Stimulated activated CD4-positive, alpha-beta T cell treated with anti-CD3 and anti-CD28 coated beads, Interleukin-4, amount 100 ng/mL, for 4 hours (primary cell): Measurements from ENCODE around the gene TPP2.

Experiments
- DNase-seq, 2 experiments: peaks; one replicate each; pipeline ENCODE4 v3.0.0-alpha.2; 2020

The TPP2 gene

DNA sequence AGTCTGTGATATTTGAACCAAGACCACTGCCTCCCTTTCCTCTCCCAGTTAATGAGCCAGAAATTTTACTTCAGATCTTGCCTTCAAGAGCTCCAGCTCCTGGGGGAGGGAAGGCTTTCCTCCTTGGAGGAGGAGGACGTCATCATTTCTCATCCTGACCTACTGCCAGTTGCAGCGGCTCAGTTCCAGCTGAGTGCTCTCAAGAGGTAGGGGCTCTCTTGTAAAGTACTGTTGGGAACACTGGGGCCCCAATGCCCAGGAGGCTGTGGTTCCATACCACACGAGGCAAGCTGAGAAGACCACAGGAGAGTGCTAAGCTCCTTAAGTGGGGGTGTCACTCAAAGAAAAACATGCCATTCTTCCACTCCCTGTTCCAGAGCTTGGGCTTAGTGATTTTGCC lies 61.9 kb downstream of the TPP2 start:
- DNase-seq = no peak

DNA sequence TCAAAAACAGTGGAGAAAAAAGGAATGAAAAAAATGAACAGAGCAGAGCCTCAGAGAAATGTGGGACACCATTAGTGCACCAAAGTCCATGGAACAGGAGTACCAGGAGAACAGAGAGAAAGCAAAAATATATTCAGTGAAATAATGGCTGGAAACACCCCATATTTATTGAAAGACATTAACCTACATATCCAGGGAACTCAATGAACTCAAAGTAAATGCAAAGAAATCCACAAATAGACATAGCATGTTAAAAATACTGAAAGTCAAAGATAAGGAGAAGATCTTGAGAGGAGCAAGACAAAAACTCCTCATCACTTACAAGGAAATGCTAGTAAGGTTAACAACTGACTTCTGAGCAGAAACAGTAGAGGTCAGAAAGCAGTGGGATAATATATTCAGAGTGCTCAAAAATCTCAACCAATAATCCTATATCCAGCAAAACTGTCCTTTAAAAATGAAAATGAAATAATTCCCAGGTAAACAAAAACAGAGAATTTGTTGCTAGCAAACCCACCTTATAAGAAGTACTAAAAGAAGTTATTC lies 62.5 kb downstream of the TPP2 start:
- no peak for DNase-seq

DNA sequence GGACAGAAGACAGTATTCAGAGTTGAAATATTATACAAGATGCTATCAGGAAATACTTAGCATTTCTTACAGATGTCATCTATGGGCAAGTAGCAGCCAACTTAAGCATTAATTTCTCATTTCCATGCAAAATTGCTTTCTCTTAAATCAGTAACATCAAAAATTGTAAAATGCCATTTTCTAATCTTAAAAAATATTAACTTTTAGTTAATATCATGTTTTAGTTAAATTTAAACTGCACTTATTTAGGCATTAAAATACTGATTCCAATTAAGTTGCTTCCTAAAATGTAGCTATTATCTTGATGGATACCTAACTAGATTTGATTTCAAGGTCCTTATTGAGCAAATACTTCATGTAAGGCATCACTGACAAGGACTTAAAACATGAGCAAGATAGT lies 70.2 kb downstream of the TPP2 start:
- no peak for DNase-seq

DNA sequence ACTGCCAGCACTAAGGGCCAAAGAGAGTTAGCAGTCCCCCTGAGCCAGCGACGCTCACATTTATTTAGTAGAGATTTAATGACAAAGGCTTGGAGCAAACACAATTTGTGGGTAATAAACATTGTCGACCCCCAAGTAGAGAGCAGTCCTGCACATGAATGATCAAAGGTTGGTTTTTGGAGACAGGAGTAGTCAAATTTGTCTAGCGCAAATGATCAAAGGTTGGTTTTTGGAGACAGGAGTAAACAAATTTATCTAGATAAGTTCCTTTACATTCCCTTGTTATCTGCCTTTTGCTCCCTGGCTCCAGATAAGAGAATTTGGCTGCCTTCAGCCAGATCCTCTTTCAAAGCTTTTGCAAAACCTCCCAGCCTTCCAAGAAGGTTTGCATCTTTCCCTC lies 71.1 kb downstream of the TPP2 start:
- no peak for DNase-seq

DNA sequence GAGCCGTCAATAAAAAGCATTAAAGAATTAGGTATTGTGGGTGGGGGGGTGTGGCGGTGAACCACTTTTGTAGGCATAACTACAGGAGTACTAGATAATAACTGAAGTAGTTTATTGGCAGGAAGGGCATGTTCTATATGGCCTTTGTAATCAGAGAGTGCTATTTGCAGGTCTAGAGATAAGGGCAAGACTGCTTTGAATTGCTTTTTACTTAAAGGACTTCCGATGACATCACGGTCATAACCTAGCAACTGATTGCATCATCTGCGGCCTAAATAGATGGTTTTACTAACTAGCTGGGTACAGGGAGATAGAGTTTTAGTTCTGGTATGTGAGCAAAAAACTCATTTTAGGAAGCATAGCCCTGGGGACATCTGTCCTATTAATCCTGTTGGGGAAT lies 73.3 kb downstream of the TPP2 start:
- no peak for DNase-seq

DNA sequence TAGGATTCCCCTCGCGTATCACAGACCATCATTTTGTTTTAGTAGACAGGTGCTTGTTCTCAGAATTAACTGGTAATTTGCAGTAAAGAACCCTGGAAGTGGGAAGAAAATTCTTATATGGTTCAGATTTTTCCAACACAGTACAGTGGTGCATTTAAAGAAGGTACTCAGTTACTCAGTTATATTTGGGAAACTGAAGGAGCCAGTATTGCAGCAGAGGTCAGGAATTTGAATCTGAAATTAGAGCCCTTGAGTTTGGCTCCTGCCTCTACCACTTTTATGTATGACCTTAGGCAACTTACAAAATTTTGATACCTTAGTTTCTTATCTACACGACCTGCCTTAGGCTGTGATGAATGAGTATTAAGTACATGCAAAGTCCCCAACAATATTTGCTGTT lies 78.3 kb downstream of the TPP2 start:
- no peak for DNase-seq

DNA sequence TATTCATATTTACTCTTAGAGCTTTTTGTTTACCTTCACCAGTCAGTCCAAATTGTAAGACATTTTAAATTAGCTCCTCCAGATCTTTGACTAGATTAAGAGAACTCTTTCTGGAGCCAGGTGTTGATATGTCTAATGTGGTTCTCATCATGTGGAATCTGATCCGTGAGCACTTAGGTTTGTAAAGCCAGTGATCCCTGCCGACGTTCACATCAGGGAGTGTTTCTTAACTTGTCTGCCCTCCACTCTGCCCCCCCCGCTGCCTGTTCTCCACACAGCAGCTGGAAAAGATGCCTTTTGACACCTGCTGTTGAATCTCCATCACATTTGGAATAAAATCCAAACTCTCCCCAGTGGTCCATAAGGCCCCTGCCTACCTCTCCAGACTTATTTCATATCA lies 80.3 kb downstream of the TPP2 start:
- DNase-seq = no peak

DNA sequence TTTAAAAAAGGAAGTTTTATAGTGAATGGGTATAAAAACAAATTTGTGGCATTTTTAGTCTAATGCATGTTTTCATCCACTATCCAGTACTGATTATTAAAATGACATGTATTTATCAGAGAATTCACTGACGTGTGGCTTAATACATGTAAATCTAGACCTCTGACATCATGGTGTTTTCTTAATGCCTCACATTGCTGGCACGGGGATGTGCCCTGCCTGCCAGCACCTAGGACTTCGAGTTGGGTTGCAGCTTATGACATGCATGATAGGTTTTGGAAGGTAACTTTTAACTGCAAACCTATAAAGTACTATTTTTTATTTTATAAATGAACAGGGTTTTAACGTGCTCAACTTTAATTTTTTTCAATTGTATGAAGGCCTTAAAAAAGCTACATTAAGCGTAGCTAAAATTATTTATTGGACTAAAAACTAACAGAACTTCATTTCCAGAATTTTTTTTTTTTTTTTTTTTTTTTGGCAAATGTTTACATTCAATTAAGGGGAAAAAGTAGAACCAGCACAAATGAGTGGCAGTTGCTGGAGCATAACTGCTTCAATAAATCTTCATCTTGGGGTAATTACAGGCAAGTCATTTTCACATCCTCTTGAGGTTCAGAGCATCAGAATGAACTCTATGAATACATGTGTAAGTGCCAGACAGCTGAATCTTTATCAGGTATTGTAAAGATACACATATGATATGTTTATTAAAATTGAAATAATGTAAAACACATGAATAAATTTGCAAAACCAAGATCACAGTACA lies 81.7 kb downstream of the TPP2 start:
- DNase-seq = no peak

DNA sequence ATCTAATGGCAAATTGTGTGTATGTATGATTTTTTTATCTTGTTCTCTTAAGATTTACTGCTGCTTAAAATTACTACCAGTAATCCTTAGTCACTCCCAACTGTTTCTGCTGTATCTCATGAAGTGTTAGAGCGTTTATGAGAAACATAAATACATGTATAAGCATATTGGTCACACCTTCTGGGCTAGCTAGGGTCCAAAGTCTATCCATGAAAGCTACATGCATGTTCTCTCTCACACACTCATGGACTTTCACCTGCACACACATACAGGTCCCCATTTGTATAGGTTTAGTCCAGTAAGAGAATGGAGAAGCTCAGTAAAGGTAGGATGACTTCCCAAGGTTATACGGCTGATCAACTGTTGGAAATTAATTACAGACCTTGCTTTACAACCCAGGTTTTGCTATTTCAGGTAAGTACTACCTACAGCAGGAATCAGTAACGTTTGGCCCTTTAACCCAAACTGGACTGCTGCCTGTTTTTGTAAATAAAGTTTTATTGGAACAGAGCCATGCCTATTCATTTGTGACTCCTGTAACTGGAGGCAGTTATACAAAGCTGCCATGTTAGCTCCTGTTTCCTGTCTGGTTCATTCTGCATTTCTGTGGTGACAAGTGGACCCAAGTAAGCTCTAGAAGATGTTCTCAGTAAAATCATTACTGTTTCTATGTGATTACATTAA lies 82.8 kb downstream of the TPP2 start:
- DNase-seq = no peak

DNA sequence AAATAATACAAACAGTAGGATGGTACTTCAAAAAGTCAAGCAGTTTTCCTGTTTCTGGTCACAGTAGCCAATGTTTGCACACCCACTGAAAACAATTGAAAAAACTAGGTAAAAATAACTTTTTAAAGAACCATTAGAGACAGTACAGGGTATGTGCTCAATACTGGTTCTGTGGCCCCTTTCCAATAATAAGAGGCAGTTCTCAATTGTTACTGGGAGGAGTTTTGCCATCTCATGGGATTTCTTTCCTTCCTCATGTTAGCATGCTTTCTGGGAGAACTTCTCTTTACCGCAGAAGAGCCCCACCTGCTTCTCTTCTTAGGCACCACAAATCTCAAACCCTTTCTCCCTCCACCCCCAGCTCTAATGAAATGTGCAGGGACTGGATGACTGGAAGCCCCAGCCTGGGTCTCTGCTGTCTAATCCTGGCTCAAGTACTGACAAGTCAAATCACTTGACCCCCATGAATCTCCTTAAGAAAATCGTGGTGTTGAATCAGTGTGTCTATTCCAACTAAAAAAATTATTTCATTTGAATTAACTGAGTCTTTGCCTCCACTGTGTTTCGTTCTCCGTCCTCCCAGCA lies 83.4 kb downstream of the TPP2 start:
- no peak for DNase-seq

DNA sequence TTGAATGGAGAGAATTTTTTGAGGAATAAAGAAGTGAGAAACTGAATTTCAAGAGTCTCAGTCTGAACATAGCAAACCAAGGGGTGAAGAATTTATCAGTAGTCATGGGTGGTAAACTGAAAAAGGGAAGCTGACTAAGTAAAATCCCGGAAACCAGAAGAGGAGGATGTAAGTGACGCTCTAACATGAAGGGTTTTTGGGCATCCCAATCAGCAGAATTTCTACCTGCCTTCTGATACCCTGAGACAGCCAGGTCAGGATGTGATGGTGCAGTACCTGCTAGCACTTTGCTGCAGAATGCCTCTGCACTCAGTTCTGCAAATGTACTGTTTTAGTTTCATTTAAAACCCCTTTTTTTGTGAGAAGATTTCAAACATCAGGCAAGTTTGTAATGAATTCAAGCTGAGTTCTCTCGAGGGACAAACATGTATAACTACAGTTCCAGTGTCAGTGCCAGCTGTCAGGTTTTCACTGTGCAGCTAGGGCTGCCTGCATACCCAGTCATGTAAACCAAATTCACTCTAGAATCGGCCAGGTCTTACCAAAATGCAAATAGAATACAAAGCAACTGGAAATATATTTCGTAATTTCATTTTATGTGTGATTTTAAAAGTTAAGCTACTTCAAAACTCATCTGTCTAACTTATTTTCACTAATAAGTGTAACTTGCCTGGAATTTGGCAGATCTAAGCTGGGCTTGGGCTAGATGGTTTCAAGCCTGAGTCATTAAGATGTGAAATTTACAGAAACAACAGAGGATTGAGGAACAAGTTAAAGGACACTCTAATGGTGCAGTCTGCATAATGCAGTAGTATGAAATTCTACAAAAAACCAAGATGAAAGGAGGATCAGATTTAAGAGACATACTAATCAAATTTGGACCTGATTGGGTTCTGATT lies 84.3 kb downstream of the TPP2 start:
- no peak for DNase-seq

DNA sequence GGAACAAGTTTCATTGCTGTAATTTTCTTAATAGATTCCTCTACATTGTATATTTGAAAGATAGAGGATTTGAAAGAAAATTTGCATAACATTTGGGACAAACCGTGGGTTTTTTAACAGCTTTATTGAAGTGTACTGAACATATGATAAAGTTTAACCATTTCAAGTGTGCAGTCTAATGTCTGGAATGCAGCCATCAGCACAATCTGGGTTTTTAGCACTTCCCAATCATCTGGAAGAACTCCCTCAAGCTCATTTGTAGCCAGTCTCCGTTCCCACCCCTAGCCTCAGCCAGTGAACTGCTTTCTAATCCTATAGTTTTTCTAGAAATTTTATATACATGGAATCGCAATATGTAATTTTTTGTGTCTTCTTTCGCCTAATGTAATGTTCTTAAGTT lies 85.4 kb downstream of the TPP2 start:
- DNase-seq = no peak

DNA sequence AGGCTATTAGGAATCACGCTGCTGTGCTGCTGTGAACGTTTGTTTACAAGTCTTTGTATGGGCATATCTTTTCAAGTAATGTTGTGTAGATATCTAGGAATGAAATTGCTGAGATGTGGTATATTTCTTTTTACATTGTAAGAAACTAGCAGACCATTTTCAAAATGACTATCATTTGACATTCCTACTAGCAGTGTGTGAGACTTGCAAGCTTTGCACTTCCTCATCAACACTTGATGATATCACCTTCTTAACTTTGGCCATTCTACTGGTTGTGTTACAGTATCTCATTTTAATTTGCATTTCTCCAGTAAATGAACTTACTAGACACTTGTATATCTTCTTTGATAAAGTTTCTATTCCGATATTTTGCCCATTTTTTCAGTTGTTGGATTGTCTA lies 85.9 kb downstream of the TPP2 start:
- no peak for DNase-seq

DNA sequence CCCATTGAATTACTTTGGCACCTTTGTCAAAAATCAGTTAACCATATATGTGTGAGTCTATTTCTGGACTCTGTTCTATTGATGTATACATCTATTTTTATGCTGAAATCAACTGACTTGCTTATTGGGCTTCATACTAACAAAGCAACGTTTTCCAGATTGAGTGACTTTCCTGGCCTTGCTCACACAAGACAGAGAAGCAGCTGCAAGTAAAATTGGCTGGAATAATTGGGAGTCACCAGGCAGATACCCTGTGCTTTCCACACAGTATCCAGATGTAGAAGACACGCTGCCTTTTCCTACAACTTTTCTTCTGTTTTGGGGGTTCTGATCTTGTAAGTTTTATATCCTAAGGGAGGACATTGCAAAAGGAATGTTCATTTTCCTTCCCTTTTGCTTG lies 86.9 kb downstream of the TPP2 start:
- no peak for DNase-seq

DNA sequence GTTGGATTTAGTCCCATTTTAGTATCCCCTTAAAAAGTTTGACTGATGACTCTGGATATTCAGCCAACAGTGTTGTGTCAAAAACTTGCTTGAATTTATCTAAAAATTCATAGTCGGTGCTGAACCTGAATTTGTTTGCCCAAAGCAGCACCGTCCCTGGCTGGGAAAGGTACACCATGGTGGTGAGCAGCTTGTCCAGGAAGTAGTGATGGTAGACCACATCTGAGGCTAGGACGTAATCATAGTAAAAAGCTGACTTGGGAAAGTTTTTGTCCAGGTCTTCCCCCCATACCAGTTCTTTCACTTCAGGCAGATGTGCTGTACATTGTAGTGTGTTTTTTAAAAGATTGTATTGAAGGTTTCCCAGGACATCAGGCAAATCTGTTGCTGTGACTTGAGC lies 89.2 kb downstream of the TPP2 start:
- DNase-seq = no peak

DNA sequence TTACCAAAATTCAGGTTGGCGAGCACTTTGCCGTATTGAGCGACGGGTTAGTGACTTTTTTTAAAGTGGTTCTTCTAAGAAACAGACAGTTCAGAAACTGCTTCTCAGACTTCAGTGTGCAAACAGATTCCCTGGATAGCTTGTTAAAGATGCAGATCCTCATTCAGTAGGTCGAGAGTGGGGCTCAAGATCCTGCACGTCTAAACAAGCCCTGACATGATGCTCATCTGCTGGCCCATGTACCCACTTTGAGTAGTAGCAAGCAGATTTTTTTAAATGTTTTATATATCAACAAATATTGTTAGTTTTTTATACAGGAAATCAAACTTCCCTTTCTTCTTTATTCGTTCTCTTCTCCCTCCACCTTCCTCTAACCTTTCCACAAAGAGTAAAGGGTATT lies 90.7 kb downstream of the TPP2 start:
- DNase-seq = no peak

DNA sequence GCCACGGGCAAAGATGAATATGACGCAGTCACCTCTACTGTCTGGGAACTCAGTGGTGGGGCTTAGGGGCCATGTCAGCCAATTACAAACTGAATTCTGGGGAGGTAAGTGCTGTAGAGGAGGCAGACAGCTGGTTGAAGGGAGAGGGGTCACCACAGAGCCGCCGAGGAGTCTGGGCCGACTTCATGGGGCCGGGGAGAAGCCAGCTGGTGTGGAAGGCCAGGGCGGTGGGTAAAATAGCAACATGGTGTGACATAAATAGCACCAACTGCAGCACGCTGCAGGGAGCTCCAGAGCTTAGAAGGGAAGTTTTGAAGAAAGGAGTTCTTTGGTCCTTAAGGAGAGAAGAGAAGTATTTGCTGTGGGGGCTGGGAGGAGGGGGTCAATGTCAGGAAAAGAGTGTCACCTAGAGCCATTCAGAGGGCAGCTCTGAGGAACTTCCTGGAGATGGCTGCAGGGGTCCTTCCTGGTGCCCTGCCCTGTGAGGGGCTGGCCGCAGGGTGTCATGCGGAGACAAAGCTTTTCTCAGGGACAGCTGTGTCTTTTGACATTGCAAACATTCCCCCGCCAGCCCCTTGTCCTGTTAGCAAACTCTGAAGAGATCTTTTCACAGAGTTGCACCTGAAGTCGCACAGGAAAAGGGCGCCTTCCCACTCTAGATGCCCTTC lies 91.7 kb downstream of the TPP2 start:
- DNase-seq = no peak

DNA sequence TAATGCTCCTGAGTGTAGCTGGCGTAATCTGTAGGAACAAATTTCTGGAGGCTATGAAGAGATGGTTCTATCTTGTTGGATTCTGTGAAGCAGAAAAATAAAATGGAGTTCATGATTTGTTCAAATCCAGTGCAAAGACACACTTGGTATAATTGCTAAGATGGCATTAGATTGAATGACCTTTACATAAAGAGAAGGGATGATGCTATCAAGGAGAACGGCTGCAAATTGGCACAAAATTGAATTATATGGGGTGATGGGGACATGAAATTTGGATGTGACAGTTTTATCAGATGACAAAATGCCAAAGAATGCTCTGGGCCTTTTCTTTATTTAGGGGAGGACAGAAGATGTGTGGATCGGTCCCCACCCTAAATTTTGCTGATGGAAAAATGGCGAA lies 94.1 kb downstream of the TPP2 start:
- DNase-seq = no peak

DNA sequence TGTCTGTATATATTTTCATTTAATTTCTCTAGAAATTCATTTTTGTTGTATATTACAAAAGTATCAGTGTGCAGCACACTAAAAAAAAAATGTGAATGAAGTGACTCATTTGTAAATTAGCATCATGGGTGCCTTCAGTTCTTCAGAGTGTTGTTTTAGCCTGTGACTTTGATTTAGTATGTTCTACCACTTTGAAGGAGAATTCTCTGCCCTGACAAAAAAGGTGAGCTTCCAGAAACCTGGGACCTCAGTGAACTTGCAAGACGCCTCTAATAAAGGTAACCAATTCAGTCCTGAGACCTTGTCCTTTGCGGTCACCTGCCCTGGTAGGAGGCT lies 95.7 kb downstream of the TPP2 start:
- DNase-seq = no peak

DNA sequence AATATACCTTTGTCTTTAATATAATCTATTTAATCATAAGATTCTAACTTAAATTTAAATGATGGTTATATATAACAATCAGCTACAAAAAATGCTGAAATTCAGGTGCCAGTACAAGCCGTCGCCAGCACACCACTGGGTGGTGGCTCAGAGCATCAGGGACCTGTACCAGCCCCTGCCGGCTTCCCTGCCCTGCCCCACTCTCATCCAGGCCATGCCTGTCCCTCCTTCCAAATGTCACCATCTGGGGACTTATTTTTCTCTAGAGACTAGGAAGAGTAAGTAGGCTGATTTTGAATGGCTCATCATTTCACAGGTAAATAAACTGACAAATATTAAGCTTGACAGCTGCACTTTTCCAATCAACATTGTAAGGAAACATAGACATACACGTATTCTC lies 96.5 kb downstream of the TPP2 start:
- DNase-seq = no peak

DNA sequence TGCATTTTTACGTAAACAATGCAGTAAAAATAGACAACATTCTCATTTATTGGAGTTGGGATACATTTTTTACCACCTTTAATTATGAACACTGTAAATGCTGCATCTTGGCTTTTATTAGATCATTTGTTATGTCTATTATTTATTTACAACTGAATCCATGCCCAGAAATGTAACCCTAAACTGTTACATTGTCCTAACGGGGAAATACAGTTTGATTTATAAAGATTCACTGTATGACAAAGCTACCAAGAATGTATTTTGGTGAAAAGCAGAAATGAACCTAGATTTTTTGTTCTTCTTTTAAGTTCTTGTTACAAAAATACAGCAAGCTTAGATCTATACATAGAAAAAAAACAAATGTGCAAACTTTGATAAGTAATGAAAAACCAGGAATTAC lies 97.0 kb downstream of the TPP2 start:
- DNase-seq = no peak

DNA sequence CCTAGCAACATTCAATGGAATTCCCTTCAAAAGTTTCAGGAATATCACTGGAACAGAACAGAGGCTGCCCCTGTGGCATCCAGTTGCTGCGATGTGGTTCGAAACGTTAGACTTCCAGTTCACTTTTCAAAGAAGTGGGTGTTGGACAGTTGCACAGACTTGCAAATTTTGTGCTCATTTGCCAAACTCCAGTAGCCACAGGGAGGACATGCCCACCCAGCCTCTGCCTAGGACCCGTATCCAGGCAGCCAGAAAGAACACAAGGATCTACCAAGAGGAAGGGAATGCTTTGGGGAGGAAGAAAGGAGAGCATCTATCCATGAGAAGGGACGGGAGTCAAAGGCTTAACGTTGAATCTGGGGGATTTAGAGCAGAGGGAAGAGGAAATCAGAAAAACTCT lies 98.2 kb downstream of the TPP2 start, which contains the start of gene METTL21C:
METTL21C (minus strand) TSS at position 108 of the 400 bp plus-strand sequence. CDS start 546 bp downstream, outside the sequence.
- DNase-seq = no peak

DNA sequence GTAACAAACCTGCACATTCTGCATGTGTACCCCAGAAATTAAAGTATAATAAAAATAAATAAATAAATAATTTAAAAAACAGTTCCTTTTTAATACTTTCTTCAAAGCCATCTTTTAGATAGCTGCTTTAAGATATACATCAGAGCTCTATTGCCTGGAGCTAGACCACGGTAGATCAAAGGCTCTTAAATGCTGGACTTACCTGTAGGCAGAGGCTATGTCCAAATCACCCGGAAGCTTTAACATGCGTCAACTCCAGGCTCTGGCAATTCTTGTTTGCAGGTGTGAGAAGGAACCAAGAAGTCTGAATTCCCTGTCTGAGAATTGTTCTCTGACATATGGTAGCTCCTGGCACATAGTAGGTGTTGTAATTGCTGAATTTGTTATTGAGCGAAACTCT lies 99.7 kb downstream of the TPP2 start:
- DNase-seq = no peak
